Activated naive CD4-positive, alpha-beta T cell treated with anti-CD3 and anti-CD28 coated beads, Interleukin-2, amount 10 ng/mL, durations not matched to agents 7 days and 5 days (primary cell): ENCODE data around the gene IL15.
A peak's percentile ranks its signal among the peaks of the same experiment; 100 is the strongest.

ENCODE experiments used
- CTCF ChIA-PET: fragments of 350-600 bp; sonication (Branson Sonifier 250); formaldehyde crosslinking; loops from one replicate; lab custom pipeline; 2021; ENCODE audit warnings: antibody characterized with exemption; lab: Charles Lee
- DNase-seq: peaks from one replicate; pipeline ENCODE4 v3.0.0-alpha.2; 2020
- H3K27ac Mint-ChIP-seq: one replicate; pipeline ENCODE4 v1.8.0; 2021; ENCODE audit warnings: mild to moderate bottlenecking, moderate library complexity, mixed read lengths
- H3K27me3 Mint-ChIP-seq: one replicate; pipeline ENCODE4 v1.8.0; 2021; ENCODE audit warnings: mild to moderate bottlenecking, mixed read lengths
- H3K36me3 Mint-ChIP-seq: one replicate; pipeline ENCODE4 v1.8.0; 2021; ENCODE audit warnings: mixed read lengths
- H3K4me1 Mint-ChIP-seq: one replicate; pipeline ENCODE4 v1.8.0; 2021; ENCODE audit warnings: mixed read lengths
- H3K4me3 Mint-ChIP-seq: one replicate; pipeline ENCODE4 v1.8.0; 2021; ENCODE audit warnings: mild to moderate bottlenecking, moderate library complexity, mixed read lengths
- H3K9me3 Mint-ChIP-seq: one replicate; pipeline ENCODE4 v1.8.0; 2021; ENCODE audit warnings: mixed read lengths

IL15 gene

DNA sequence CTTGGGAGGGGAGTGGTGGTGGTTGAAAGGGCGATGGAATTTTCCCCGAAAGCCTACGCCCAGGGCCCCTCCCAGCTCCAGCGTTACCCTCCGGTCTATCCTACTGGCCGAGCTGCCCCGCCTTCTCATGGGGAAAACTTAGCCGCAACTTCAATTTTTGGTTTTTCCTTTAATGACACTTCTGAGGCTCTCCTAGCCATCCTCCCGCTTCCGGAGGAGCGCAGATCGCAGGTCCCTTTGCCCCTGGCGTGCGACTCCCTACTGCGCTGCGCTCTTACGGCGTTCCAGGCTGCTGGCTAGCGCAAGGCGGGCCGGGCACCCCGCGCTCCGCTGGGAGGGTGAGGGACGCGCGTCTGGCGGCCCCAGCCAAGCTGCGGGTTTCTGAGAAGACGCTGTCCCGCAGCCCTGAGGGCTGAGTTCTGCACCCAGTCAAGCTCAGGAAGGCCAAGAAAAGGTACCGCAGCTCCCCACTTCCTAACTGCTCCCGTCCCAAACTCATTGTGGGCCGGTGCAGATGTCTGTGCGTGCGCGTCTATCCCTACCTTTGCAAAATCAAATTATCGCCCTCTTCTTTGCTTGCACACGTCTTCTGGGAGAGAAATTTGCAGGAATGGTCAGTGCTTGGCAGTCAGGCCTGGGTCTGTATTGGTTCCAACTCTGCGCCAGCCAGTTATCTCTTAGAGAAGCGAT, 533 bp downstream of the IL15 start:
- peak; percentile 47 for DNase-seq
- Mint-ChIP-seq H3K4me1 (peaks cover 17% of the 10 kb centered on the region), H3K9me3 (no peaks in the 10 kb centered on the region), H3K36me3 (no peaks in the 10 kb centered on the region), H3K4me3 (peak overlapping the region; percentile 90), H3K27me3 (peaks cover 27% of the 10 kb centered on the region), H3K27ac (peak overlapping the region; percentile 66)
- CTCF ChIA-PET = no interaction called here

DNA sequence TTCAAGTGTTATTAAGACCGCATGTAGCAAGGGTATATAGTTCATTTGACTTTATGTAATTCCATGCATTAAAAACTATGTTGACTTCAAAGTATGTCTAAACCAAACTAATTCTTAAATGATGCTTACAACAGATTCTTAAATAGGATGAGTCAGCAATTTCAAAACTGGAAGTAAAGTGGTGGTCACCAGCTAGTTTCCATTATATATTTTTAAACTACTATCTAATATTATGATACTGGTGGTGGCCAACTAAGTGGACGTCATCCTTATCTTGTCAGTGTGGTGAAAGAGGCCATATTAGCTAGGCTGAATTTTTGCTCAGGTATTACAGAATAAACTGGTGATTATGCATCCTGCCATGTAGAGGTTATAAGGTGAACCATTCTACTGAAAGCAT, 1.2 kb downstream of the IL15 start:
- CTCF ChIA-PET = no interaction called here
- Mint-ChIP-seq H3K36me3 (no peaks in the 10 kb centered on the region), H3K4me1 (peaks cover 17% of the 10 kb centered on the region), H3K9me3 (no peaks in the 10 kb centered on the region), H3K4me3 (peak overlapping the region; percentile 90), H3K27ac (no peak overlapping the region), H3K27me3 (peaks cover 27% of the 10 kb centered on the region)
- no peak for DNase-seq

- Mint-ChIP-seq H3K4me3 (no peak overlapping the region), H3K9me3 (no peaks in the 10 kb centered on the region)
- CTCF ChIA-PET = no interaction called here
These were observed 1.8 kb downstream of the IL15 start for GRCh38 chr4:141638230-141638629.

GRCh38 chr4:141640696-141641095, 4.3 kb downstream of the IL15 start:
- no peak for DNase-seq
- Mint-ChIP-seq H3K27ac (no peak overlapping the region), H3K9me3 (no peaks in the 10 kb centered on the region), H3K36me3 (no peaks in the 10 kb centered on the region), H3K27me3 (peaks cover 20% of the 10 kb centered on the region), H3K4me3 (no peak overlapping the region), H3K4me1 (peaks cover 15% of the 10 kb centered on the region)
- CTCF ChIA-PET = no interaction called here

More at GRCh38 chr4:141638230-141638629, 1.8 kb downstream of the IL15 start:
- Mint-ChIP-seq H3K27ac (no peak overlapping the region), H3K4me1 (peaks cover 17% of the 10 kb centered on the region), H3K36me3 (no peaks in the 10 kb centered on the region), H3K27me3 (peaks cover 27% of the 10 kb centered on the region)
- DNase-seq = no peak

- Mint-ChIP-seq H3K36me3 (no peaks in the 10 kb centered on the region), H3K27ac (no peak overlapping the region), H3K27me3 (peaks cover 7% of the 10 kb centered on the region), H3K4me1 (peaks cover 7% of the 10 kb centered on the region), H3K9me3 (no peaks in the 10 kb centered on the region), H3K4me3 (no peak overlapping the region)
- CTCF ChIA-PET = no interaction called here
- DNase-seq = no peak
These were observed 5.7 kb downstream of the IL15 start for GRCh38 chr4:141642063-141642462.

DNA sequence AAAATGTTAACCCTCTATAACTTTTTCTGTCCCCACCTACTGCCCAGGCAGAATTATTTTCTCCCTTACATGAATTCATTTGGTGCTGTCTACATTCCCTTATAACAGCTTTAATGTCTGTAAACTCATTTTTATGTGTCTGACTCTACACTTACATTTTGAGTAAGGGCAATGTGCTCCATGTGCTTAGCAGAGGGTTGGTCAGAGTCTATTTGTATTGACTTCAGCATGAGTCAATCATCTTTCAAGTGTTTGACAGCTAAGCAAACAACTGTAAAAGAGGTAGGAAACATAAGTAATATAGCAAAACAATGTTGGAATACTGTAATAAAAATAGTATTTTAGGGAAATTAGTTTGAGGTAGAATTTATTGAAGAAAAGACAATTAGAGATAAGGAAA, 6.3 kb downstream of the IL15 start:
- Mint-ChIP-seq H3K4me3 (no peak overlapping the region), H3K4me1 (peaks cover 1% of the 10 kb centered on the region), H3K27me3 (peaks cover 5% of the 10 kb centered on the region), H3K9me3 (no peaks in the 10 kb centered on the region), H3K27ac (no peak overlapping the region), H3K36me3 (no peaks in the 10 kb centered on the region)
- no peak for DNase-seq
- CTCF ChIA-PET = interaction anchor here (1.0 kb wide), 1 partner anchor 14 kb away, joined by 3 read pairs; no protein-coding TSS in a partner anchor

DNA sequence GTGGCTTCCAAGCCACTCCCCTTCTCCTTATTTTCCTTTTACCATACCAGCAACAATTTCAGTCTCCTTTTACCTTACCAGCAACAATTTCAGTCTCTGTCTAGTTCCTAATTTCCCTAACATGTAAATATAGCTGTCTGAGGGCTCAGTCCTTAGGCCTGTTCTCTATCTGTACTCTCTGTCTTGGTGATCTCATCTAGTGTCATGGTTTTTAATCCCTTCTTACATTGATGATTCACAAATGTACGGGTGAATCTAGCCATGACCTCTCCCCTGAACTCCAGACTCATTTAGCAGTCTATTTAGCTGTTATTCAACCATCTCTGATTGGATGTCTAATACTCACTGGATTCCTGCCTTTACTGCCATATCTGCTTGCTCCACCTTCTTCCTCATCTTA, 7.2 kb downstream of the IL15 start:
- Mint-ChIP-seq H3K36me3 (no peaks in the 10 kb centered on the region), H3K27me3 (peaks cover under 1% of the 10 kb centered on the region), H3K4me1 (no peaks in the 10 kb centered on the region), H3K4me3 (no peak overlapping the region), H3K27ac (no peak overlapping the region), H3K9me3 (no peaks in the 10 kb centered on the region)
- CTCF ChIA-PET = interaction anchor here (1.0 kb wide), 1 partner anchor 13 kb away, joined by 3 read pairs; no protein-coding TSS in a partner anchor
- DNase-seq = no peak

DNA sequence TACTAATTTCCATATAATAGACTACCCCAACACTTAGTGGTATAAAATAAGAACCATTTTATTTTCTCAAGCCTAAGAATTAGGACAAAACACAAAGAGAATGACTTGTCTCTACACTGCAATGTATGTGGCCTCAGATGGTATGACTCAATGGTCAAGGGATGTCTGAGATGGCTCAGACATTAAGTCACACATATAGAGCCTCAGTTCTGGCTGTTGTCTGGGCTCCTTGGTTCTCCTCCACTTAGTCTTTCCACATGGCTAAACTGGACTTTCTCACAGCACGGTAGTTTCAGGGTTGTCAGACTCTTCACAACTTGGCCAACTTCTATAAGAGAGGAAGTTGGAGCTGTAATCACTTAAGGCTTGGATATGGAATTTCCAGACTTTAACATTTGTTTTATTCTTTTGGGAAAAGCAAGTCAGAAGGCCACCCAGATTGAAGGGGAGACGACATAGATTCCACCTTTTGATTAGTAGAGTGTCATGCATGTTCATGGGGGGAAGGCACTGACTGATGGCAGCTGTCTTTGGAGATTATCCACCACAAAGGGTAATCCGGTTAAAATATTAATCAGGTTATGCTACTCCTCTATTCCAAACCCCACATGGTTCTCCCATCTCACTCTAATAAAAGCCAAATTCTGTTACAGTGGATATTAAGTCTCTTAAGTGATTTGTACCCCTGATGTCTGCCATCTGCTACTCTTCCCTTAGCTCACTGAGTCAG, 9.4 kb downstream of the IL15 start:
- Mint-ChIP-seq H3K27me3 (no peaks in the 10 kb centered on the region), H3K27ac (no peak overlapping the region), H3K4me3 (no peak overlapping the region), H3K4me1 (no peaks in the 10 kb centered on the region), H3K9me3 (no peaks in the 10 kb centered on the region), H3K36me3 (no peaks in the 10 kb centered on the region)
- CTCF ChIA-PET = no interaction called here
- DNase-seq = no peak

DNA sequence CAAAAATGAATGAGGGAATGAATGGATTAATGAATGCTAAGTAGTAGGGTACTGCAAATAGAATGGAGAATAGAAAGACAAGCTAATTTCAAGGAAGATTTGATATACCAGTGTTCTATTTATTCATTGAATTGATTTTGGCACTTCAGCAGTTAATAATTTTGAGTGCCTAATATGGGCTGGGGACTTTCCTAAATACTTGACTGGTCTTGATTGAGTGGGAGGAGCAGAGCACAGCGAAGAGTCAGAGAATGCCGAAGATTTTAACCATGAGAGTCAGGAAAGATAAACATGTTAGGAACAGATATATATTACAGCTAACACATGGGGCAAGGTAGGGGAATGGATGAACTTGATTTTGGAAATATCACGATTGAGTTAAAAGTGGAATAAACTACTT, 10.6 kb downstream of the IL15 start:
- no peak for DNase-seq
- Mint-ChIP-seq H3K4me1 (no peaks in the 10 kb centered on the region), H3K27ac (no peak overlapping the region), H3K27me3 (no peaks in the 10 kb centered on the region), H3K36me3 (no peaks in the 10 kb centered on the region), H3K9me3 (no peaks in the 10 kb centered on the region), H3K4me3 (no peak overlapping the region)
- CTCF ChIA-PET = no interaction called here

DNA sequence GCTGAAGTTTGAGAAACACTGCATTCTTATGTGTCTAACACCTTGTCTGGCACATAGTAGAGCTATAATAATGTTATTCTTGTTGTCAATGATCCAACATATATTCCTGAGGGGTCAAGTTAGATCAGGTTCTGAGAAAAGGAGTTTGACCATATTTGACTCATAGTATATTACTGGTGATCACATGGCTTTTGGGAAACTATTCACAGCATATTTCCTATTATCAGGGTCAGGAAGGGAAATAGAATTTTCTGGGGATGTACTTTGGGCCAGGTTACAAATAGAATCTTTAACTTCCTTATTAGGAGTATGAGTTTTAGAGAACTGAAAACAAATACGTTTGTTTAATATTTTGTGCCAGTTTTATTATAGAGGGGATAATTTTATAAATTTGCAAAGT, 11.6 kb downstream of the IL15 start:
- DNase-seq = no peak
- H3K27me3 Mint-ChIP-seq = no peaks in the 10 kb centered on the region
- no peaks in the 10 kb centered on the region for H3K36me3 Mint-ChIP-seq
- H3K4me3 Mint-ChIP-seq = no peak overlapping the region
- H3K4me1 Mint-ChIP-seq = no peaks in the 10 kb centered on the region
- CTCF ChIA-PET = no interaction called here
- no peak overlapping the region for H3K27ac Mint-ChIP-seq
- H3K9me3 Mint-ChIP-seq = no peaks in the 10 kb centered on the region

DNA sequence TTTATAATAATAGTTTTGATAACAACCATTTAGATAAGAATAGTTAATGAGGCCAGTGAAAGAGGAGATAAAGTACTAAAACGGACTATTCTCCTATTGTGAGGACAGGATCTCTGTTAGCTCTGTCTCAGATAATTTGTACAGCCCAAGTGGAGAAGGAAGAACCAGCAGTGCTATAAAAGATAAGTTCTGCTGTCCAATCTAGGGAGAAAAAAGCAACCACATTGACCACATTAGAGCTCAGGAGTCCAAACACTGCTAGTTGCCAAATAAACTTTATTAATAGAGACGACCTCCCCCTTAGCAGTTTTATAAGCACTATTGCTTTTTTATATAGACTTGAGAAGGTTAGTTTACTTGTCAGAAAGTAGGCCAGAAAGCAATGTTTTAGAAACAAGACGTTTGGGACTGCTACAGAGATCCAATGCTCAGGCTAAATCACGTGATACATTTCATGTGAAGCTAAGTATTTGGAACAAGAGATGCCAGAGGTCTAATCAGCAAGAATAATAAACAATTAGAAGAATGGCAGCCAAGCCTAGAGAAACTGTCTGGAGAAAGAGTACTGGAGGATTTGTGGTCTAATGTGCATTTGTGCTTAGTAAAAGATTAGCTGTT, 15.9 kb downstream of the IL15 start:
- no peaks in the 10 kb centered on the region for H3K27me3 Mint-ChIP-seq
- no peak for DNase-seq
- H3K4me1 Mint-ChIP-seq = no peaks in the 10 kb centered on the region
- no peaks in the 10 kb centered on the region for H3K9me3 Mint-ChIP-seq
- no peak overlapping the region for H3K27ac Mint-ChIP-seq
- H3K4me3 Mint-ChIP-seq = no peak overlapping the region
- no peaks in the 10 kb centered on the region for H3K36me3 Mint-ChIP-seq
- CTCF ChIA-PET = no interaction called here

GRCh38 chr4:141654098-141654497, 17.7 kb downstream of the IL15 start:
- Mint-ChIP-seq H3K36me3 (no peaks in the 10 kb centered on the region), H3K4me1 (peaks cover 3% of the 10 kb centered on the region), H3K27me3 (no peaks in the 10 kb centered on the region), H3K4me3 (no peak overlapping the region), H3K27ac (no peak overlapping the region), H3K9me3 (no peaks in the 10 kb centered on the region)
- DNase-seq = no peak
- CTCF ChIA-PET = no interaction called here

DNA sequence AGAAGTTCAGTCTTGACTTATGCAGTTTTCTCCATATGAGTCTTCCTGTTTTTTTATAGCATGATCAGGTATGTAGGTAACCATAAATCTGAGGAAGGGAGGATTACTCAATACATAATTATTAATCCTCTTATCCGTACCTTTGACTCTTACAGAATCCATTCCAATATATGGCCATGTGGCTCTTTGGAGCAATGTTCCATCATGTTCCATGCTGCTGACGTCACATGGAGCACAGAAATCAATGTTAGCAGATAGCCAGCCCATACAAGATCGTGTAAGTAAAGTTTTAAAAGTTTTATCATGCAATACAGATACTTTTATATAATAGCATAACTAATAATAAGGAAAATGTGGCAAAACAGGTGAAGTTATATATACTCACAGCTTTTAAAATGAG, 19.6 kb downstream of the IL15 start:
- Mint-ChIP-seq H3K36me3 (no peaks in the 10 kb centered on the region), H3K27ac (no peak overlapping the region), H3K4me3 (no peak overlapping the region), H3K9me3 (no peaks in the 10 kb centered on the region), H3K27me3 (no peaks in the 10 kb centered on the region), H3K4me1 (peaks cover 3% of the 10 kb centered on the region)
- CTCF ChIA-PET = no interaction called here
- DNase-seq = no peak

DNA sequence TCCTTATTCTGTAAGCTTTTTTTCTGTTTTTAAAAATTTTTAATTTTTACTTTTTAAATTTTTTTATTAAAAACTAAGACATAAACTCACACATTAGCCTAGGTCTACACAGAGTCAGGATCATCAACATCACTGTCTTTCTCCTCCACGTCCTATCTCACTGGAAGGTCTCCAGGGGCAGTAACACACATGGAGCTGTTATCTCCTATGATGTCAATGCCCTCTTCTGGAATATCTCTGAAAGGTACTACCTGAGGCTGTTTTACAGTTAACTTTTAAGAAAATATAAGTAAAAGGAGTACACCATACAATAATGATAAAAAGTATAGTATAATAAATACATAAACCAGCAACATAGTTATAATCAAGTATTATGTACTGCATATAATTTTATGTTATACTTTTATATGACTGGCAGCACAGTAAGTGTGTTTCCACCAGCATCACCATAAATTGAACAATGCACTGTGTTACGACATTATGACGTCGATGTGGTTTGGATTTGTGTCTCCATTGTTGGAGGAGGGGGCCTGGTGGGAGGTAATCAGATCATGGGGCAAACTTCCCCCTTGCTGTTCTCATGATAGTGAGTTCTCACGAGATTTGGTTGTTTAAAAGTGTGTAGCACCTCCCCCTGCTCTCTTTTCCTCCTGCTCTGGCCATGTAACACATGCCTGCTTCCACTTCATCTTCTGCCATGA, 21.3 kb downstream of the IL15 start:
- Mint-ChIP-seq H3K4me1 (peaks cover 3% of the 10 kb centered on the region), H3K36me3 (no peaks in the 10 kb centered on the region), H3K4me3 (no peak overlapping the region), H3K27me3 (no peaks in the 10 kb centered on the region), H3K27ac (no peak overlapping the region), H3K9me3 (no peaks in the 10 kb centered on the region)
- DNase-seq = no peak
- CTCF ChIA-PET = interaction anchor here (0.9 to 1.1 kb wide), 2 partner anchors 15 to 351 kb away, joined by 3 to 5 read pairs; no protein-coding TSS in a partner anchor
